Measurements from ENCODE around the gene TDG. TPM values are rescaled to one million over a fixed set of nuclear protein-coding genes. Genes with fewer than 3 reads are reported as not detected.

Gene TDG
- polyA plus RNA-seq, 3 donors: 12.6 to 22.4 (median 20.1) TPM

- peaks cover 87% of the 10 kb centered on the region for H4K20me1 ChIP-seq (ENCODE audit: insufficient read depth, low read length)
- peak overlapping the region in 1 of 7 donors; percentile 32 for H3K27ac Mint-ChIP-seq
Measured at GRCh38 chr12:103975368-103975767, 9.7 kb downstream of the TDG start.

GRCh38 chr12:103978384-103978982 lies 12.8 kb downstream of the TDG start:
- no peak for DNase-seq
- no peak for TF ChIP-seq CTCF (IDR thresholded peaks at IDR 0.05)
- H3K27ac ChIP-seq (ENCODE audit: low read depth in 1 of 2, low read length in 2 of 2): peak overlapping the region in 1 of 2 donors; percentile 31
- intact Hi-C loops (cut with micrococcal nuclease): no loop called here
- Mint-ChIP-seq H3K36me3 (peaks cover 69 to 81% of the 10 kb centered on the region in 2 donors), H3K4me1 (peaks cover 3% of the 10 kb centered on the region), H3K4me3 (no peak overlapping the region), H3K9me3 (no peaks in the 10 kb centered on the region), H3K27ac (peak overlapping the region in 2 of 7 donors; percentile 43), H3K27me3 (ENCODE audit: low read depth in 3 of 3) (no peaks in the 10 kb centered on the region)
- H3K36me3 ChIP-seq (replicated peaks in 1 of 2; ENCODE audit: control insufficient read depth in 1 of 2, insufficient read depth in 2 of 2, low read length in 2 of 2): peaks cover 69 to 89% of the 10 kb centered on the region in 2 donors
- 91% methylated on average over 3 of the region's 4 CpGs for WGBS (ENCODE audit: insufficient coverage)
- H2AFZ ChIP-seq (ENCODE audit: insufficient read depth, low read depth, low read length, poor library complexity, severe bottlenecking): no peak overlapping the region
- H3K4me1 ChIP-seq (ENCODE audit: control insufficient read depth in 1 of 2, insufficient read depth in 2 of 2, low read length in 2 of 2): no peaks in the 10 kb centered on the region
- no peaks in the 10 kb centered on the region for H3K9me3 ChIP-seq (replicated peaks in 1 of 2; ENCODE audit: control insufficient read depth in 1 of 2, insufficient read depth in 1 of 2, low read length in 2 of 2)
- H4K20me1 ChIP-seq (ENCODE audit: insufficient read depth, low read length): peaks cover 60% of the 10 kb centered on the region
- H3K79me2 ChIP-seq (ENCODE audit: insufficient read depth, low read length): peaks cover 40% of the 10 kb centered on the region
- H3K27me3 ChIP-seq (ENCODE audit: control insufficient read depth in 2 of 2, insufficient read depth in 2 of 2, low read length in 2 of 2): no peaks in the 10 kb centered on the region
- no peak overlapping the region for H3K9ac ChIP-seq (ENCODE audit: insufficient read depth, low read length, poor library complexity, severe bottlenecking)
- H3K4me2 ChIP-seq (replicated peaks; ENCODE audit: extremely low read depth, low read length, poor library complexity, severe bottlenecking): no peak overlapping the region
- no peak overlapping the region for H3K4me3 ChIP-seq (replicated peaks in 1 of 3; ENCODE audit: low read depth in 2 of 3, low read length in 3 of 3)

More at GRCh38 chr12:103975368-103975767, 9.7 kb downstream of the TDG start:
- no peaks in the 10 kb centered on the region for H3K27me3 Mint-ChIP-seq (ENCODE audit: low read depth in 3 of 3)
- no peak overlapping the region for H2AFZ ChIP-seq (ENCODE audit: insufficient read depth, low read depth, low read length, poor library complexity, severe bottlenecking)
- H3K27ac ChIP-seq (ENCODE audit: low read depth in 1 of 2, low read length in 2 of 2): no peak overlapping the region
- H3K4me3 Mint-ChIP-seq: no peak overlapping the region
- no peak overlapping the region for H3K4me3 ChIP-seq (replicated peaks in 1 of 3; ENCODE audit: low read depth in 2 of 3, low read length in 3 of 3)
- H3K36me3 Mint-ChIP-seq: peaks cover 50 to 73% of the 10 kb centered on the region in 2 donors
- no CpG with 5 or more reads among the region's 2 CpGs for WGBS (ENCODE audit: insufficient coverage)
- H3K4me1 ChIP-seq (ENCODE audit: control insufficient read depth in 1 of 2, insufficient read depth in 2 of 2, low read length in 2 of 2): no peaks in the 10 kb centered on the region
- no peak for TF ChIP-seq CTCF (IDR thresholded peaks at IDR 0.05)
- peaks cover 71% of the 10 kb centered on the region for H3K79me2 ChIP-seq (ENCODE audit: insufficient read depth, low read length)
- no peak overlapping the region for H3K4me2 ChIP-seq (replicated peaks; ENCODE audit: extremely low read depth, low read length, poor library complexity, severe bottlenecking)
- H3K4me1 Mint-ChIP-seq: peaks cover 8% of the 10 kb centered on the region
- H3K9ac ChIP-seq (ENCODE audit: insufficient read depth, low read length, poor library complexity, severe bottlenecking): no peak overlapping the region
- H3K36me3 ChIP-seq (replicated peaks in 1 of 2; ENCODE audit: control insufficient read depth in 1 of 2, insufficient read depth in 2 of 2, low read length in 2 of 2): peaks cover 52 to 66% of the 10 kb centered on the region in 2 donors
- no peak for DNase-seq
- intact Hi-C loops (cut with micrococcal nuclease): no loop called here
- H3K9me3 Mint-ChIP-seq: no peaks in the 10 kb centered on the region
- H3K27me3 ChIP-seq (ENCODE audit: control insufficient read depth in 2 of 2, insufficient read depth in 2 of 2, low read length in 2 of 2): no peaks in the 10 kb centered on the region
- no peaks in the 10 kb centered on the region for H3K9me3 ChIP-seq (replicated peaks in 1 of 2; ENCODE audit: control insufficient read depth in 1 of 2, insufficient read depth in 1 of 2, low read length in 2 of 2)
